GM15510 (cell line): ENCODE measurements around the gene NAA10.

Experiments used
- POLR2A ChIP-seq: IDR thresholded peaks from 3 replicates; pipeline ENCODE4 v1.6.1; 2011; ENCODE audit warnings: borderline replicate concordance; ENCODE audit not compliant: insufficient read length; ENCODE audit errors: extremely low read depth

The NAA10 gene

GRCh38 chrX:153969904-153970356 lies 35.1 kb upstream of the NAA10 start:
- no peak for TF ChIP-seq POLR2A

- no peak for TF ChIP-seq POLR2A
Measured at GRCh38 chrX:153969125-153969903, 34.5 kb upstream of the NAA10 start.

GRCh38 chrX:153968754-153969124 lies 33.9 kb upstream of the NAA10 start:
- no peak for TF ChIP-seq POLR2A

- no peak for TF ChIP-seq POLR2A
Measured at GRCh38 chrX:153968255-153968654, 33.4 kb upstream of the NAA10 start.

GRCh38 chrX:153967536-153968224 lies 32.8 kb upstream of the NAA10 start:
- no peak for TF ChIP-seq POLR2A

- TF ChIP-seq POLR2A: no peak
Measured at GRCh38 chrX:153966841-153967535, 32.2 kb upstream of the NAA10 start.

GRCh38 chrX:153966283-153966688 lies 31.4 kb upstream of the NAA10 start:
- no peak for TF ChIP-seq POLR2A

GRCh38 chrX:153965406-153965805 lies 30.6 kb upstream of the NAA10 start:
- no peak for TF ChIP-seq POLR2A

- no peak for TF ChIP-seq POLR2A
Measured at GRCh38 chrX:153964105-153964504, 29.3 kb upstream of the NAA10 start.

- TF ChIP-seq POLR2A: no peak
Measured at GRCh38 chrX:153963546-153963945, 28.7 kb upstream of the NAA10 start.

- TF ChIP-seq POLR2A: no peak
Measured at GRCh38 chrX:153961292-153961691, 26.5 kb upstream of the NAA10 start.

- TF ChIP-seq POLR2A: no peak
Measured at GRCh38 chrX:153960786-153961185, 25.9 kb upstream of the NAA10 start.

GRCh38 chrX:153960077-153960476 lies 25.2 kb upstream of the NAA10 start:
- TF ChIP-seq POLR2A: no peak

- no peak for TF ChIP-seq POLR2A
Measured at GRCh38 chrX:153959649-153960048, 24.8 kb upstream of the NAA10 start.

GRCh38 chrX:153958605-153959004 lies 23.8 kb upstream of the NAA10 start:
- no peak for TF ChIP-seq POLR2A
